Panc1 (cell line): ENCODE measurements around the gene MRGPRX2. TPM values are rescaled to one million over a fixed set of nuclear protein-coding genes. Genes with fewer than 3 reads are reported as not detected.

Source experiments
- ATAC-seq: fragments of 200-7000 bp; cut with Tn5 transposase; 2 replicates; pipeline ENCODE4 v1.9.1; 2020; ENCODE audit warnings: mild to moderate bottlenecking, moderate library complexity
- BruUV-seq: library from RNA; stranded (reverse); fragments of 400-500 nt; replicated peaks from 2 replicates; lab custom pipeline; 2021; lab: Mats Ljungman, UMichigan
- CTCF ChIA-PET: fragments of 300-600 bp; sonication (Branson Sonifier 250); formaldehyde crosslinking; loops from one replicate; lab custom pipeline; 2022; ENCODE audit warnings: antibody characterized with exemption; lab: Charles Lee
- POLR2A ChIA-PET: fragments of 300-600 bp; sonication (Branson Sonifier 250); formaldehyde crosslinking; loops from one replicate; lab custom pipeline; 2022; ENCODE audit warnings: antibody characterized with exemption; lab: Charles Lee
- DNase-seq: peaks from one replicate; pipeline ENCODE4 v3.0.0-alpha.2; 2010; ENCODE audit warnings: low read depth, low spot score
- H3K27ac ChIP-seq: 2 replicates; pipeline ENCODE4 v1.5.1; 2011; ENCODE audit warnings: mild to moderate bottlenecking, low read length, inconsistent platforms
- H3K27me3 ChIP-seq: fragments of 200-500 bp; sonication (Bioruptor generic); 2 replicates; pipeline ENCODE4 v1.6.0; 2014; ENCODE audit warnings: low read length, inconsistent platforms; ENCODE audit not compliant: control insufficient read depth, insufficient read depth
- H3K36me3 ChIP-seq: fragments of 200-500 bp; sonication (Bioruptor generic); 2 replicates; pipeline ENCODE4 v1.5.1; 2014; ENCODE audit warnings: inconsistent platforms, mild to moderate bottlenecking, low read length, moderate library complexity; ENCODE audit not compliant: control insufficient read depth, insufficient read depth
- H3K4me1 ChIP-seq: 2 replicates; pipeline ENCODE4 v1.5.1; 2011; ENCODE audit warnings: inconsistent platforms, mild to moderate bottlenecking, low read length, moderate library complexity; ENCODE audit not compliant: control insufficient read depth, insufficient read depth
- H3K4me3 ChIP-seq, 2 experiments: 2 replicates each; pipeline ENCODE4 v1.5.1; 2011 to 2012; ENCODE audit warnings: low read depth in 2 of 2, low read length in 2 of 2, mild to moderate bottlenecking in 2 of 2, inconsistent platforms in 1 of 2, moderate library complexity in 1 of 2
- H3K9me3 ChIP-seq: fragments of 200-500 bp; sonication (Bioruptor generic); 2 replicates; pipeline ENCODE4 v1.5.1; 2014; ENCODE audit warnings: low read depth, mild to moderate bottlenecking, inconsistent platforms, low read length, moderate library complexity; ENCODE audit not compliant: control insufficient read depth, insufficient read depth
- CTCF ChIP-seq: fragments of 450-650 bp; IDR thresholded peaks from 2 replicates; pipeline ENCODE4 v1.5.1; 2017; ENCODE audit warnings: mild to moderate bottlenecking
- POLR2AphosphoS5 ChIP-seq: IDR thresholded peaks from 2 replicates; pipeline ENCODE4 v1.6.1; 2012; ENCODE audit warnings: mild to moderate bottlenecking, low read depth, low read length, moderate library complexity
- REST ChIP-seq, 2 experiments: IDR thresholded peaks; 2 replicates each; pipeline ENCODE4 v1.6.1; 2011 to 2012; ENCODE audit warnings: low read depth in 2 of 2, control low read depth in 1 of 2, low read length in 1 of 2, mild to moderate bottlenecking in 1 of 2, moderate library complexity in 1 of 2; ENCODE audit not compliant: insufficient read depth in 1 of 2
- SIN3A ChIP-seq: IDR thresholded peaks from 2 replicates; pipeline ENCODE4 v1.6.1; 2012; ENCODE audit warnings: low read depth, mild to moderate bottlenecking, low read length, moderate library complexity, borderline replicate concordance; ENCODE audit not compliant: insufficient read depth
- TCF7L2 ChIP-seq: IDR thresholded peaks from 2 replicates; pipeline ENCODE4 v1.6.1; 2011; ENCODE audit warnings: mild to moderate bottlenecking, low read depth, low read length, inconsistent platforms
- in situ Hi-C: cut with HindIII; loops from 2 replicates; pipeline ENCODE4 v1.10.0; 2016; ENCODE audit warnings: low sequenced_read_pairs, low pct_unique_long_range_greater_than_20kb
- intact Hi-C: fragments of 100-400 bp; cut with micrococcal nuclease; formaldehyde crosslinking; loops from one replicate; pipeline ENCODE4 v1.10.0; 2022; ENCODE audit not compliant: unreplicated experiment
- total RNA-seq: library from RNA; stranded (reverse); gene quantifications from one replicate; pipeline ENCODE4 v1.2.1, GENCODE V29; 2021; ENCODE audit not compliant: unreplicated experiment

MRGPRX2 gene
- total RNA-seq, 1 experiment from 2014 or later = not detected

- in situ Hi-C loops (no loop called here), intact Hi-C loops (no loop called here)
- Histone ChIP-seq H3K4me3 (no peak overlapping the region), H3K27ac (no peak overlapping the region), H3K9me3 (no peaks in the 10 kb centered on the region), H3K27me3 (no peaks in the 10 kb centered on the region; the same call in 1 of the 2 replicates), H3K36me3 (no peaks in the 10 kb centered on the region), H3K4me1 (no peaks in the 10 kb centered on the region)
- DNase-seq (no peak), ATAC-seq (no peak)
- TF ChIP-seq CTCF = no peak
- TF ChIP-seq REST (IDR thresholded peaks at IDR 0.05; ENCODE audit: insufficient read depth in 1 of 2, low read depth in 2 of 2, low read length in 1 of 2) = no peak
- no peak for TF ChIP-seq TCF7L2
- TF ChIP-seq SIN3A = no peak
- TF ChIP-seq POLR2AphosphoS5 = no peak
- POLR2A ChIA-PET = no interaction called here
- no TSS peak for BruUV-seq
- CTCF ChIA-PET = no interaction called here
These were observed 27.5 kb downstream of the MRGPRX2 start for GRCh38 chr11:19032990-19033389.

GRCh38 chr11:19027829-19028595 is 32.5 kb downstream of the MRGPRX2 start:
- Histone ChIP-seq H3K9me3 (no peaks in the 10 kb centered on the region), H3K4me1 (no peaks in the 10 kb centered on the region), H3K27me3 (peaks cover 15% of the 10 kb centered on the region), H3K4me3 (no peak overlapping the region), H3K27ac (no peak overlapping the region), H3K36me3 (no peaks in the 10 kb centered on the region)
- ATAC-seq = no peak; the same call in 1 of the 2 replicates
- peak; percentile 59 for DNase-seq
- no peak for TF ChIP-seq CTCF
- TF ChIP-seq REST (IDR thresholded peaks at IDR 0.05; ENCODE audit: insufficient read depth in 1 of 2, low read depth in 2 of 2, low read length in 1 of 2) = no peak
- TF ChIP-seq SIN3A = no peak
- TF ChIP-seq TCF7L2 = no peak
- no peak for TF ChIP-seq POLR2AphosphoS5
- POLR2A ChIA-PET = no interaction called here
- CTCF ChIA-PET = no interaction called here
- intact Hi-C loops (no loop called here), in situ Hi-C loops (no loop called here)
- no TSS peak for BruUV-seq
